Nephron progenitor cell (in vitro differentiated cells): Measurements from ENCODE around the gene SLC12A4.
A peak's percentile ranks its signal among the peaks of the same experiment; 100 is the strongest.

Experiments used
- DNase-seq: peaks from one replicate; pipeline ENCODE4 v3.0.0; 2021
- H3K27ac Mint-ChIP-seq: 2 replicates; pipeline ENCODE4 v1.8.0; 2021; ENCODE audit warnings: mild to moderate bottlenecking, moderate library complexity, mixed read lengths
- H3K27me3 Mint-ChIP-seq: 2 replicates; pipeline ENCODE4 v1.8.0; 2021; ENCODE audit warnings: mild to moderate bottlenecking, low read depth, mixed read lengths; ENCODE audit not compliant: poor library complexity
- H3K36me3 Mint-ChIP-seq: 2 replicates; pipeline ENCODE4 v1.8.0; 2021; ENCODE audit warnings: low read depth, mixed read lengths
- H3K4me1 Mint-ChIP-seq: 2 replicates; pipeline ENCODE4 v1.8.0; 2021; ENCODE audit warnings: mixed read lengths
- H3K4me3 Mint-ChIP-seq: 2 replicates; pipeline ENCODE4 v1.8.0; 2021; ENCODE audit warnings: mild to moderate bottlenecking, moderate library complexity, mixed read lengths
- H3K9me3 Mint-ChIP-seq: 2 replicates; pipeline ENCODE4 v1.8.0; 2021; ENCODE audit warnings: mild to moderate bottlenecking, moderate library complexity, mixed read lengths
- TF ChIP-seq, protein P1 (sequence below): fragments of 200-600 bp; sonication (generic); IDR thresholded peaks from 2 replicates; pipeline ENCODE4 v1.5.0; 2021; ENCODE audit warnings: antibody characterized with exemption

Gene SLC12A4

DNA sequence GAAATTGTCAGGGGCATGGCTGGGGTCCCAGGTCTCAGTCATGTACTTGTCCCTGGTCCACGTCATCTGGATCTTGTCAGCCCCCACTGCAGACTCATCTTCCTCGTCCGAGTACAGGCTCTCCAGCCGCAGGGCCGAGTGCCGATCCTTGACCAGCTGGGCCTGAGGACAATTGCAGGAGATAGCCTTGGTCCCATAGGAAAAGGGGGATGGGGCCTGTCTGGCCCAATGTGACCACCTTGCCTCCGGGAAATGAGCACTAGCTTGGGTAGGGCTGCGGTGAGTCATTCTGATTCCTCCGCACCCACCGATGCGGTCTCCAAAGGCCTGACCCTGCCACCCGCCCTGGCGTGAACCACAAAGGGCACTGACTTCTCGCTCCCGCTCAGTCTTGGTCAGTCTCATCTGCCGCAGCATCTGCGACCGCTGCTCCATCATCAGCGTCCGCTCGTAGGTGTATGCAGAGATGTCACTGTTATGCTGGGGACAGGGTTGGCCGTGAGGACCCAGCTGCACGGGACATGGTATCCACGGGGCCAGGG is 23.0 kb downstream of the SLC12A4 start:
- Mint-ChIP-seq H3K9me3 (no peaks in the 10 kb centered on the region), H3K27ac (no peak overlapping the region), H3K4me3 (no peak overlapping the region), H3K36me3 (peaks cover 5% of the 10 kb centered on the region), H3K4me1 (peaks cover 15% of the 10 kb centered on the region), H3K27me3 (no peaks in the 10 kb centered on the region)
- TF ChIP-seq, protein P1, sequence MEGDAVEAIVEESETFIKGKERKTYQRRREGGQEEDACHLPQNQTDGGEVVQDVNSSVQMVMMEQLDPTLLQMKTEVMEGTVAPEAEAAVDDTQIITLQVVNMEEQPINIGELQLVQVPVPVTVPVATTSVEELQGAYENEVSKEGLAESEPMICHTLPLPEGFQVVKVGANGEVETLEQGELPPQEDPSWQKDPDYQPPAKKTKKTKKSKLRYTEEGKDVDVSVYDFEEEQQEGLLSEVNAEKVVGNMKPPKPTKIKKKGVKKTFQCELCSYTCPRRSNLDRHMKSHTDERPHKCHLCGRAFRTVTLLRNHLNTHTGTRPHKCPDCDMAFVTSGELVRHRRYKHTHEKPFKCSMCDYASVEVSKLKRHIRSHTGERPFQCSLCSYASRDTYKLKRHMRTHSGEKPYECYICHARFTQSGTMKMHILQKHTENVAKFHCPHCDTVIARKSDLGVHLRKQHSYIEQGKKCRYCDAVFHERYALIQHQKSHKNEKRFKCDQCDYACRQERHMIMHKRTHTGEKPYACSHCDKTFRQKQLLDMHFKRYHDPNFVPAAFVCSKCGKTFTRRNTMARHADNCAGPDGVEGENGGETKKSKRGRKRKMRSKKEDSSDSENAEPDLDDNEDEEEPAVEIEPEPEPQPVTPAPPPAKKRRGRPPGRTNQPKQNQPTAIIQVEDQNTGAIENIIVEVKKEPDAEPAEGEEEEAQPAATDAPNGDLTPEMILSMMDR = no peak
- no peak for DNase-seq

DNA sequence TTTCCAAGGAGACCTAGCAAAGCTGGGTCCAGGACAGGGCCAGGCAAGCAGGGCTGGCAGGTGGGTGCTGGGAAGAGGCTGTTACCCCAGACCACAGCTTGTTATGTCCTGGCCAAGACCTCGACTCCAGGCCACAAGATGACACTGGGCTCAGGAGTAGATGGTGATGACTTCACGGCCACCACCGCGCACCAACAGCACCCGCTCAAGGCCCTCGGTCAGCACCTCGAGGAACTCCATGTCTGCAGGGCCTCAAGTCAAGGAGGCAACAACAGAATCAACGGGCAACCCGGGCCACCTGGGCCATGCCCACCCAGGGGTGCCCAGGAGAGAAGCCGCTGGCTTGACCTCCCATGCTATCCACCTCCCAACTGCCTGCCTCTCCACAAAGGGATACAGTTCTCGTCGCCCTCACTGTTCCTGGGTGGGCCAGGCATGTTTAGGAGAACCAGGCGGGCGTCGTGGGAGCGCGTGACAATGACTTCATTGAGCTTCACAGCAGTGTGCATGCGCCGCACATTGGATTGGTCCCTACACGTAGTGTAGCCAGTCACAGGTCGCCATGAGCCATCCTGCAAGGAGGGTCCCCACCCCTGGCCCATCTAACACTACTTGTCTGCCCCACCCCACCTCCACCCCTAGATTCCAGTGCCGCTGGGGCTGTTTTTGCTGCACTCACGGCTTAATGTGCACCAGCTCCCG is 23.6 kb downstream of the SLC12A4 start:
- Mint-ChIP-seq H3K36me3 (peaks cover 5% of the 10 kb centered on the region), H3K27ac (no peak overlapping the region), H3K9me3 (no peaks in the 10 kb centered on the region), H3K4me1 (peaks cover 15% of the 10 kb centered on the region), H3K27me3 (no peaks in the 10 kb centered on the region), H3K4me3 (no peak overlapping the region)
- DNase-seq = no peak
- TF ChIP-seq, protein P1 = no peak

DNA sequence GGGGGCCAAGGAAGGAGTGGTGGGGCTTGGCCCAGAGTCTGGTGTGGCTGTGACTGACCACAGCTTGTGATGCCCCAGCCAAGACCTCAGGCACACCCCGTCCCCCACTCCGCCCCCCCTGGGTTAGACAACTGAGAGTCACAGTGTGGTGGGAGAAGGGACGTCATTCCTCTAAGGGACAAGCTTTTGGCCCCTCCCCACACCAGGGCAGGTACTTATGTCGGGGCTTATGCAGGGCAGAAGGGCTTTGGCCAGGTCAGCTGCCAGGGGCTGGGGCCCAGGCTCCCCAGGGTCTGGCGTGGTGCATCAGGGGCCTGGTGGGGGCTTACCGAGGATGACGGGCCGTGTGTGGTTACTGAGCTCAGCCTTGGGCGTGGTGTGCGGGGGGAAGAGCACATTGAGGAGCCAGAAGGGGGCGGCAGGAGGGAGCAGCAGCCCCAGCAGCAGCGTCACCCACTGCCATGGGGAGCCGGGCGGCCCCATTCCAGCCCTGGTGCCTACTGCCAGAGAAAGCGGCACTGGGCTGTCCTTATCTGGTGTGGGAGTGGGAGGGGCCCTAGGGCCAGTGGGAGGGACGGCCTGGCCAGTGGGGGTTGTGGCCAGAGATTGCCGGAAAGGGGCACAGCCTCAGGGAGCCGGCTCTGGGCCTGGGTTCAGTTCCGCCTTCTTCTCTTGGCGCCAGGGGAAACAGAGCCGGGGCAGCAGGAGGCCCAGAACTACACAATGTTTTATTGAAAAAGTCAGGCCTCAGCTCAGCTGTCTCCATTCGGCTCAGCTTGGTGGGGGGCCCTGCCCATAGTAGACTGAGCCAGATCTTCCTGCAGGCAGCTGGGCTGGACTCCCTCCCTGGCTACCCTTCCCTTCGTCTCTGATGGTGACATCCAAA is 24.6 kb downstream of the SLC12A4 start, which contains the start of gene LCAT:
TSS of gene LCAT (minus strand) at position 502 of the 886 bp plus-strand sequence. CDS start at position 483, 19 bp downstream.
- Mint-ChIP-seq H3K27me3 (no peaks in the 10 kb centered on the region), H3K27ac (peak within 1 kb of the TSS; percentile 81), H3K9me3 (no peaks in the 10 kb centered on the region)

DNA sequence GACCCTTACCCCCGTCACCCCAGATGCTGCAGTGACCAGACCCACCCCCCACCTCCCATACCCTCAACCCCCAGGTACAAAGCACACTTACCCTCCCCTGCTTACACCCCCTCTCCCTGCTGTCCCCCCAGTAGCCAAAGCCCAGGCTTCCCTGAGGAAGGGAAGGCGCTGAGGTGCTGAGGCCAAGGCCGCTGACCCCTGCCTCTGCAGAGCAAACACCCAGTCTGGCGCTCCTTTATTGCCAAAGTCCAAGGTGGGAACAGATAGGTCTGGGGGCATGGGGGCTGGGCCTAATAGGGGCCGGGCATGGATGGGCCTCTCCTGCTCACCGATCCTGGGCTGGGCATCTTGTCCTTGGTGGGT is 25.2 kb downstream of the SLC12A4 start:
- peaks cover 13% of the 10 kb centered on the region for H3K4me1 Mint-ChIP-seq
- H3K27me3 Mint-ChIP-seq = no peaks in the 10 kb centered on the region
- TF ChIP-seq, protein P1 = no peak
- no peak overlapping the region for H3K27ac Mint-ChIP-seq
- DNase-seq = no peak
- no peaks in the 10 kb centered on the region for H3K9me3 Mint-ChIP-seq
- H3K4me3 Mint-ChIP-seq = no peak overlapping the region
- H3K36me3 Mint-ChIP-seq = peaks cover 3% of the 10 kb centered on the region

More for the DNA sequence above, 24.6 kb downstream of the SLC12A4 start, which contains the start of gene LCAT:
- H3K4me3 Mint-ChIP-seq = no peak within 1 kb of the TSS
- DNase-seq = no peak
- peaks cover 5% of the 10 kb centered on the region for H3K36me3 Mint-ChIP-seq
- TF ChIP-seq, protein P1 = no peak
- peaks cover 15% of the 10 kb centered on the region for H3K4me1 Mint-ChIP-seq

DNA sequence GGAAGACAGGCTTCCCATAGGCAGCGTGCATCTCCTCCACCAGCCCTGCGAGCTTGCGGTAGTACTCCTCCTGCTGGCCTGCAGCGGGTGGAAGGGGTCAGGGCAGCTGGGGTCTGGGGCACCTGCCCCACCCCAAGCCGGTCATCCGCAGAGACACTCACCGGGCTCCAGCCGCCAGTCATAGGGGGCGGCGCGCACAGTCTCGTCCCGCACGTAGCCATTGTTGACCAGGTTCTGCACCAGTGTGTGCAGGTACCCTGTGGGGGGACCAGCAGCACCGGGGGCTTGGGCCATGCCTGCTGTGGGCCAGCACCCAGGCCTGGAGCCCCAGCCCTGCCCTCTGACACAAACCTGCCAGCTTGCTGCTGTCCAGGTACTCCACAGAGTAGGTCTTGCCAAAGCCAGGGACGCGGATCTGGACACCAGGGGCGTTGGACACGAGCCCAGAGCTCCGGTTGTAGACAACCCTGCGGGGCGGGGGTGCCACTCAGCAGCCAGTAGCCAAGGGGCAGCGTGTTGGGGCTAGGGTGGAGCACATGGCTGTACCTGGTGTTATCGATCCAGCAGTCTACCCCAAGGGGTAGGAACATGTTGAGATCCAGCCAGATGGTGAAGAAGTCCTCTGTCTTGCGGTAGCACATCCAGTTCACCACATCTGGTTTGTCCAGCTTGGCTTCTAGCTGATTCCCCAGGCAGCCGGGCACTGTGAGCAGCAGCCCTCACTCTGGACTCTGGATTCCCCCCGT is 25.8 kb downstream of the SLC12A4 start:
- H3K9me3 Mint-ChIP-seq = no peaks in the 10 kb centered on the region
- no peaks in the 10 kb centered on the region for H3K36me3 Mint-ChIP-seq
- DNase-seq = no peak
- no peaks in the 10 kb centered on the region for H3K27me3 Mint-ChIP-seq
- H3K4me1 Mint-ChIP-seq = peaks cover 11% of the 10 kb centered on the region
- TF ChIP-seq, protein P1 = no peak
- H3K4me3 Mint-ChIP-seq = no peak overlapping the region
- H3K27ac Mint-ChIP-seq = no peak overlapping the region
